HG02981 (cell line): ENCODE measurements around the gene MIPEP.
A peak's percentile ranks its signal among the peaks of the same experiment; 100 is the strongest.
"Not testable (repeated sequence)": the region's sequence is repeated elsewhere in the genome, so short reads cannot be mapped to it uniquely, and the experiment has no call there.

ENCODE experiments used
- ATAC-seq: cut with Tn5 transposase; IDR thresholded peaks from one replicate; pipeline ENCODE4 v1.9.1; 2021; ENCODE audit warnings: mild to moderate bottlenecking, moderate library complexity; ENCODE audit not compliant: unreplicated experiment

Gene MIPEP

GRCh38 chr13:23888658-23889614 lies at the start of gene MIPEP:
TSS of gene MIPEP (minus strand) at chr13:23889400. CDS start at chr13:23889320, 80 bp downstream.
- ATAC-seq, result peak; percentile 93

GRCh38 chr13:23934520-23934919 lies 45.3 kb upstream of the MIPEP start:
- ATAC-seq, result no peak

- no peak for ATAC-seq
These were observed 39.8 kb upstream of the MIPEP start for GRCh38 chr13:23928985-23929384.

- ATAC-seq, result no peak
These were observed 33.8 kb upstream of the MIPEP start for GRCh38 chr13:23923031-23923430.

GRCh38 chr13:23922005-23922932 lies 33.1 kb upstream of the MIPEP start:
- ATAC-seq, result no peak

- ATAC-seq, result peak; percentile 60
These were observed 32.3 kb upstream of the MIPEP start for GRCh38 chr13:23921451-23921888.

GRCh38 chr13:23919006-23919405 lies 29.8 kb upstream of the MIPEP start:
- ATAC-seq, result no peak

- no peak for ATAC-seq
These were observed 29.0 kb upstream of the MIPEP start for GRCh38 chr13:23918208-23918607.

- no peak for ATAC-seq
These were observed 26.1 kb upstream of the MIPEP start for GRCh38 chr13:23915308-23915707.

GRCh38 chr13:23912469-23912868 lies 23.3 kb upstream of the MIPEP start:
- no peak for ATAC-seq

- no peak for ATAC-seq
These were observed 20.4 kb upstream of the MIPEP start for GRCh38 chr13:23909606-23910005.

- no peak for ATAC-seq
These were observed 16.6 kb upstream of the MIPEP start for GRCh38 chr13:23905766-23906165.

GRCh38 chr13:23903906-23904280 lies 14.7 kb upstream of the MIPEP start:
- no peak for ATAC-seq

- no peak for ATAC-seq
These were observed 14.0 kb upstream of the MIPEP start for GRCh38 chr13:23902975-23903905.

- no peak for ATAC-seq
These were observed 12.2 kb upstream of the MIPEP start for GRCh38 chr13:23901365-23901764.

- no peak for ATAC-seq
These were observed 10.4 kb upstream of the MIPEP start for GRCh38 chr13:23899555-23899954.

- ATAC-seq, result no peak
These were observed 8.9 kb upstream of the MIPEP start for GRCh38 chr13:23898101-23898500.

GRCh38 chr13:23897452-23897919 lies 8.3 kb upstream of the MIPEP start, which contains the start of gene C1QTNF9B:
TSS of gene C1QTNF9B (minus strand) at chr13:23897502.
- not testable (repeated sequence) for ATAC-seq

GRCh38 chr13:23894746-23895145 lies 5.5 kb upstream of the MIPEP start:
- not testable (repeated sequence) for ATAC-seq

- ATAC-seq, result not testable (repeated sequence)
These were observed 4.6 kb upstream of the MIPEP start for GRCh38 chr13:23893791-23894190.
